ENCODE data around the gene RPL27A. TPM values are rescaled to one million over a fixed set of nuclear protein-coding genes. Genes with fewer than 3 reads are reported as not detected.

Gene RPL27A
- total RNA-seq, 1 experiment from 2014 or later = 560 TPM

- Histone ChIP-seq H3K27ac (peak overlapping the region; percentile 96), H3K4me3 (peak overlapping the region; percentile 45; the same call in 1 of the 2 replicates), H2AFZ (0 out of 2 replicates have a peak overlapping the region, but pooled peaks have one; percentile 69), H4K20me1 (ENCODE audit: insufficient read depth) (no peaks in the 10 kb centered on the region), H3K9me3 (ENCODE audit: insufficient read depth, low read depth) (no peaks in the 10 kb centered on the region), H3K36me3 (ENCODE audit: low read depth) (no peaks in the 10 kb centered on the region), H3K79me2 (ENCODE audit: low read depth) (0 out of 2 replicates have a peak, but pooled peaks cover 3% of the 10 kb centered on the region), H3F3A (ENCODE audit: insufficient read depth, low read depth) (peaks cover 45% of the 10 kb centered on the region), H3K27me3 (ENCODE audit: insufficient read depth, low read depth) (no peaks in the 10 kb centered on the region), H3K4me1 (replicated peaks; ENCODE audit: insufficient read depth) (peaks cover 63% of the 10 kb centered on the region), H3K9me2 (ENCODE audit: insufficient read depth) (no peaks in the 10 kb centered on the region), H3K4me2 (peak overlapping the region; percentile 88)
- POLR2A ChIA-PET (ENCODE audit: unreplicated experiment) = interaction anchor here (0.7 kb wide), 2 partner anchors 85 to 210 kb away, joined by 5 read pairs; no protein-coding TSS in a partner anchor
- no peak for TF ChIP-seq CTCF (conservative IDR thresholded peaks at IDR 0.05)
- TF ChIP-seq EZH2 (IDR thresholded peaks at IDR 0.05; ENCODE audit: low read depth) = no peak
- CTCF ChIA-PET = interaction anchor here (0.5 to 1.0 kb wide), 2 partner anchors 31 to 47 kb away, joined by 3 read pairs; no protein-coding TSS in a partner anchor
- intact Hi-C loops (cut with micrococcal nuclease; ENCODE audit: unreplicated experiment) = loop anchor here (2.0 kb wide), 1 partner anchor 45 kb away; no protein-coding TSS in a partner anchor
- DNase-seq = peak in 1 of 2 experiments; percentile 16
- BruUV-seq (replicated peaks) = no TSS peak
These were observed 39.3 kb downstream of the RPL27A start for GRCh38 chr11:8721609-8722500.

GRCh38 chr11:8722809-8723208, 40.2 kb downstream of the RPL27A start:
- peaks cover 54% of the 10 kb centered on the region for H3K4me1 ChIP-seq (replicated peaks; ENCODE audit: insufficient read depth)
- intact Hi-C loops (cut with micrococcal nuclease; ENCODE audit: unreplicated experiment) = no loop called here
- H3K36me3 ChIP-seq (ENCODE audit: low read depth) = no peaks in the 10 kb centered on the region
- H3K79me2 ChIP-seq (ENCODE audit: low read depth) = 0 out of 2 replicates have a peak, but pooled peaks cover 3% of the 10 kb centered on the region
- H3K27ac ChIP-seq = peak overlapping the region; percentile 96; the same call in 1 of the 2 replicates
- no peak overlapping the region for H3K4me3 ChIP-seq
- H3K9me2 ChIP-seq (ENCODE audit: insufficient read depth) = no peaks in the 10 kb centered on the region
- no peak overlapping the region for H3K4me2 ChIP-seq
- no TSS peak for BruUV-seq (replicated peaks)
- H4K20me1 ChIP-seq (ENCODE audit: insufficient read depth) = no peaks in the 10 kb centered on the region
- no peak overlapping the region for H2AFZ ChIP-seq
- ChIA-PET CTCF (no interaction called here), POLR2A (ENCODE audit: unreplicated experiment) (no interaction called here)
- no peaks in the 10 kb centered on the region for H3K27me3 ChIP-seq (ENCODE audit: insufficient read depth, low read depth)
- no peaks in the 10 kb centered on the region for H3K9me3 ChIP-seq (ENCODE audit: insufficient read depth, low read depth)
- TF ChIP-seq EZH2 (IDR thresholded peaks at IDR 0.05; ENCODE audit: low read depth) (no peak), CTCF (conservative IDR thresholded peaks at IDR 0.05) (no peak)
- H3F3A ChIP-seq (ENCODE audit: insufficient read depth, low read depth) = peaks cover 37% of the 10 kb centered on the region
- DNase-seq = no peak

GRCh38 chr11:8723711-8724110, 41.1 kb downstream of the RPL27A start:
- ChIA-PET POLR2A (ENCODE audit: unreplicated experiment) (no interaction called here), CTCF (no interaction called here)
- no peaks in the 10 kb centered on the region for H3K36me3 ChIP-seq (ENCODE audit: low read depth)
- peaks cover 46% of the 10 kb centered on the region for H3K4me1 ChIP-seq (replicated peaks; ENCODE audit: insufficient read depth)
- TF ChIP-seq EZH2 (IDR thresholded peaks at IDR 0.05; ENCODE audit: low read depth) = no peak
- TF ChIP-seq CTCF (conservative IDR thresholded peaks at IDR 0.05) = no peak
- no TSS peak for BruUV-seq (replicated peaks)
- DNase-seq = no peak
- no peak overlapping the region for H3K4me3 ChIP-seq
- no peak overlapping the region for H2AFZ ChIP-seq
- H3K79me2 ChIP-seq (ENCODE audit: low read depth) = 0 out of 2 replicates have a peak, but pooled peaks cover 3% of the 10 kb centered on the region
- H3K9me2 ChIP-seq (ENCODE audit: insufficient read depth) = no peaks in the 10 kb centered on the region
- H3K4me2 ChIP-seq = no peak overlapping the region
- H3F3A ChIP-seq (ENCODE audit: insufficient read depth, low read depth) = peaks cover 30% of the 10 kb centered on the region
- intact Hi-C loops (cut with micrococcal nuclease; ENCODE audit: unreplicated experiment) = no loop called here
- no peaks in the 10 kb centered on the region for H3K27me3 ChIP-seq (ENCODE audit: insufficient read depth, low read depth)
- H4K20me1 ChIP-seq (ENCODE audit: insufficient read depth) = no peaks in the 10 kb centered on the region
- no peaks in the 10 kb centered on the region for H3K9me3 ChIP-seq (ENCODE audit: insufficient read depth, low read depth)
- H3K27ac ChIP-seq = no peak overlapping the region
